Measurements from ENCODE around the gene NPFF. TPM values are rescaled to one million over a fixed set of nuclear protein-coding genes. Genes with fewer than 3 reads are reported as not detected.

NPFF gene
- total and polyA plus RNA-seq, 10 donors = 0.49 to 2.0 (median 1.3) TPM; not detected in 7

GRCh38 chr12:53513712-53514410 lies 6.6 kb upstream of the NPFF start:
- TF ChIP-seq POLR2AphosphoS5 (IDR thresholded peaks at IDR 0.05) = no peak
- TF ChIP-seq CTCF (IDR thresholded peaks at IDR 0.05 in 8 of 11, conservative IDR thresholded peaks at IDR 0.05 in 3 of 11) = no peak
- TF ChIP-seq POLR2A (IDR thresholded peaks at IDR 0.05) = no peak
- DNase-seq = no peak

GRCh38 chr12:53510181-53510812 lies 3.0 kb upstream of the NPFF start:
- intact Hi-C loops (cut with DNase I; ENCODE audit: low total_unique reads) = no loop called here
- Histone ChIP-seq H3K4me3 (no peak overlapping the region), H3K9me3 (no peaks in the 10 kb centered on the region), H3K36me3 (peaks cover 0 to 85% (median 66%) of the 10 kb centered on the region in 6 donors), H3K27ac (no peak overlapping the region), H3K27me3 (replicated peaks in 1 of 7) (no peaks in the 10 kb centered on the region), H3K4me1 (peaks cover 6 to 15% (median 12%) of the 10 kb centered on the region in 6 donors)
- WGBS, 5 donors = 83 to 95% (median 91%) methylated on average over 9 of the region's 9 CpGs
- TF ChIP-seq POLR2A (IDR thresholded peaks at IDR 0.05) = no peak
- no peak for TF ChIP-seq POLR2AphosphoS5 (IDR thresholded peaks at IDR 0.05)
- TF ChIP-seq CTCF (IDR thresholded peaks at IDR 0.05 in 8 of 11, conservative IDR thresholded peaks at IDR 0.05 in 3 of 11) = no peak
- no peak for DNase-seq

More at GRCh38 chr12:53513712-53514410, 6.6 kb upstream of the NPFF start:
- H3K4me3 ChIP-seq = no peak overlapping the region
- intact Hi-C loops (cut with DNase I; ENCODE audit: low total_unique reads) = no loop called here
- 79 to 87% (median 82%) methylated on average over 6 of the region's 6 CpGs for WGBS, 5 donors
- no peak overlapping the region for H3K27ac ChIP-seq
- H3K27me3 ChIP-seq (replicated peaks in 1 of 7) = no peaks in the 10 kb centered on the region
- peaks cover 1 to 5% (median 3%) of the 10 kb centered on the region in 6 donors for H3K4me1 ChIP-seq
- H3K36me3 ChIP-seq = peaks cover 0 to 95% (median 78%) of the 10 kb centered on the region in 6 donors
- H3K9me3 ChIP-seq = no peaks in the 10 kb centered on the region

- peaks cover 6 to 19% (median 12%) of the 10 kb centered on the region in 6 donors for H3K4me1 ChIP-seq
- TF ChIP-seq CTCF (IDR thresholded peaks at IDR 0.05 in 8 of 11, conservative IDR thresholded peaks at IDR 0.05 in 3 of 11) (peak; percentile 83 to 96 (median 92)), POLR2A (IDR thresholded peaks at IDR 0.05) (no peak), POLR2AphosphoS5 (IDR thresholded peaks at IDR 0.05) (peak in 2 of 3 donors; percentile 69 to 88)
- peaks cover 0 to 85% (median 59%) of the 10 kb centered on the region in 6 donors for H3K36me3 ChIP-seq
- no peaks in the 10 kb centered on the region for H3K9me3 ChIP-seq
- peak overlapping the region in 7 of 8 donors; percentile 29 to 74 (median 67) for H3K27ac ChIP-seq
- no peaks in the 10 kb centered on the region for H3K27me3 ChIP-seq (replicated peaks in 1 of 7)
- WGBS, 5 donors = 21 to 33% (median 22%) methylated on average over 7 of the region's 7 CpGs
- peak; percentile 94 for DNase-seq
- H3K4me3 ChIP-seq = no peak overlapping the region
- intact Hi-C loops (cut with DNase I; ENCODE audit: low total_unique reads) = loop anchor here (5.0 to 10.0 kb wide), 2 partner anchors 54 to 156 kb away; partner anchors contain the start of gene PCBP2
Measured at GRCh38 chr12:53508534-53509170, 1.4 kb upstream of the NPFF start.

GRCh38 chr12:53507603-53507885 lies 260 bp upstream of the NPFF start:
- intact Hi-C loops (cut with DNase I; ENCODE audit: low total_unique reads) = loop anchor here (5.0 to 10.0 kb wide), 2 partner anchors 53 to 155 kb away; partner anchors contain the start of gene PCBP2
- H3K4me1 ChIP-seq = peaks cover 6 to 27% (median 19%) of the 10 kb centered on the region in 6 donors
- H3K27ac ChIP-seq = no peak overlapping the region
- DNase-seq = no peak
- 85 to 92% (median 88%) methylated on average over 4 of the region's 4 CpGs for WGBS, 5 donors
- no peak for TF ChIP-seq CTCF (IDR thresholded peaks at IDR 0.05 in 8 of 11, conservative IDR thresholded peaks at IDR 0.05 in 3 of 11)
- TF ChIP-seq POLR2A (IDR thresholded peaks at IDR 0.05) = no peak
- no peak for TF ChIP-seq POLR2AphosphoS5 (IDR thresholded peaks at IDR 0.05)
- H3K4me3 ChIP-seq = no peak overlapping the region
- peaks cover 0 to 83% (median 51%) of the 10 kb centered on the region in 6 donors for H3K36me3 ChIP-seq
- no peaks in the 10 kb centered on the region for H3K27me3 ChIP-seq (replicated peaks in 1 of 7)
- no peaks in the 10 kb centered on the region for H3K9me3 ChIP-seq

Data from spleen (tissue), 11 donors.